ENCODE results near the gene PRRT4. TPM values are rescaled to one million over a fixed set of nuclear protein-coding genes. Genes with fewer than 3 reads are reported as not detected.

PRRT4 gene
- total RNA-seq, result under 0.01 and 0.12 TPM in 2 replicates

DNA sequence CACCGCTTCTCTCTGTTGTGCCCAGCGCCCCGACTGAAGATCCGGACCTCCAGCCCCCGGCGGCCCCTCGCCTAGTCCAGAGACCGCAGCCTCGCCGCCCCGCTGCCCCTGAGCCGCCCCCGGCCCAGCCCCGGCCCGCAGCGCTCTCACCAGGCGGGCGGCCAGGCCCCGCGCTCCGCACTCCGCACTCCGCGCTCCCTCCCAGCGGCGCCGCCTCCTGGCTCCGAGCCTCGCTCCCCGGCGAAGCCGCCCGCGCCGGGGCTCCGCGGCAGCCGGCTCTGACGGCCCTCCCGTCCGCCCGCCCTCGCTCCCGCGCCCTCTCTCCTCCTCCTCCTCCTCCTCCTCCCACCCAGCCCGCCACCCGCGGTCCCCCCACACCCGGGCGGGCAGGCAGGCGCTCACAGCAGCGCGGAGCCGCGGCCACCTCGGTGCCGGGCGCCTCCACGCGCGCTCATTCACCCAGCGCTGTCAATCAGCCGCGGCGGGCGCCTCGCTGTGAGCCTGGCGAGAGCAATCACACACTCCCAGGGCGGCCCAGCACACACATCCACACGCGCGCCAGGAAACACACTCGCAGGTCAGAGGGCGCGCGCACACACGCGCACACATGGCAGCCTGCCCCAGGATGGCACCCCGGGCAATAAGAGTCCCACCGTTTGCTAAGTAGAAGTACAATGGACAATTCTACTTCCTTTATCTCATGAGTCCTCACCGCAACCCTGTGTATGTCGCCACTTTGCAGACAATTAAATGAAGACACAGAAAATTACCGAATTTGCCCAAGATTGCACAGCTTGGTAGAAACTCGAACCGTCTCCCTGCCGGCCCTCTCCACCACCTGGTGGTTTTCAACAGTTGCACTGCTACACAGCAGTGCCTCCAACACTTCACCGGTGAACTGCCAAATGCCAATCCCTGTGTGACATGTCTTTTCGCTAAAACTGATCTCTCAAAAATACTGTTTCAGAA, at the start of gene PRRT4:
PRRT4 (minus strand) TSS at position 280 of the 969 bp plus-strand sequence.

DNA sequence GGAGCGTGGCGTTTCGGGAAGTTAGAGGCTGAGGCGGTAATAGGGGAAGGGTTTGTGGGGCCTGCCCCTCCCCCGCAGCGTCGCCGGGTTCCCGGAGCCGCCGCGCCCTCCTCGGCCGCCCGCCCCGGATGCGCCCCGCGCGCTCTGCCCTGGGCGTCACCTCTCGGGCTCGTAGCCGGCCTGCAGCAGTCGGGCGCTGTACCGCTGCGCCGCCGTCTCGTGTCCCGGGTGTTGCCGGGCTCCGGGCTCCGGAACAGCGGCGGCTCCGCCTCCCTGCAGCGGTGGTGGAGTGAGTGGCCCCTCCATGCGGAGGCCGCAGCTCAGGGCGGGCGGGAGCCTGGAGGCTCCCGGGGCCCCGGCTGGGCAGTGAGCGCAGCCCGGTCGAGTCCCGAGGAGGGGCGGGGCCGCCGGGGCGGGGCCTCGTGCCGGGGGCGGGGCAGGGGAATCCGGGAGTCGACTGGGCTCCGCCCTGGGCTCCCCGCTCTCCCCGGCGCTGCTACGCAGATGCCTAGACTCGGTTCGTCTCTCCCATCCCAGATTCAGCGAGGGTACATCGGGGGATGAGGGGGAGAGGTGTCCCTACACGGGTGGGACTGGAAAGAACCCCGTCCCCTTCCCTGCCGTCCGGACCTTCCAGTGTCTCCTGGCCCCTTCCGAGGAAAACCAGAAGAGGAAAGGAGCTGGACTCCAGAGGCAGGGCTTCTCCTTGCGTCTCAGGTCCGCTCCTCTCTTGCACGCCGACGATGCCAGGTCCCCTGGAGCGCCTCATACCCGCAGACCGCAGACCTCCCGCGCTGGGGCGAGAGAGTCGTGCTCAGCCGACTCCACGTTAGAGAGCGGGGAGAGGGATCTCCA, 48.3 kb upstream of the PRRT4 start, which contains the start of gene IMPDH1:
IMPDH1 (minus strand) TSS at position 387 of the 855 bp plus-strand sequence; CDS start at position 306, 81 bp downstream.

GRCh38 chr7:128343554-128344430, 17.7 kb downstream of the PRRT4 start, which contains the start of gene RBM28:
Gene RBM28, minus strand, starts transcription at chr7:128343908. Its CDS starts 115 bp downstream, at chr7:128343793.

Other genes starting within 250 kb of the PRRT4 start
- gene LEP, start 120.4 kb downstream of the PRRT4 start, total RNA-seq, result 0.12 TPM in 1 of 2 replicates, not detected in the other
- gene RBM28, start 17.8 kb downstream of the PRRT4 start, total RNA-seq, result 17.0 and 30.2 TPM in 2 replicates
- gene IMPDH1, start 48.3 kb upstream of the PRRT4 start, total RNA-seq, result 52.0 and 69.3 TPM in 2 replicates
- 14.2 and 19.5 TPM in 2 replicates for gene HILPDA, start 94.2 kb upstream of the PRRT4 start, total RNA-seq
- gene METTL2B, start 115.1 kb upstream of the PRRT4 start, total RNA-seq, result 40.0 and 53.3 TPM in 2 replicates

All from uterine smooth muscle cell (primary cell).